K562 (cell line): ENCODE results near the gene MFAP2. TPM values are rescaled to one million over a fixed set of nuclear protein-coding genes. Genes with fewer than 3 reads are reported as not detected.

Source experiments
- ETV1 ChIP-seq: fragments of 450-650 bp; conservative IDR thresholded peaks from 2 replicates; pipeline ENCODE4 v1.6.1; 2016; ENCODE audit warnings: missing genetic modification characterization, control low read depth, low read depth, missing compliant biosample characterization
- LEF1 ChIP-seq: fragments of 450-650 bp; IDR thresholded peaks from 2 replicates; pipeline ENCODE4 v1.6.1; 2016; ENCODE audit warnings: mild to moderate bottlenecking
- PML ChIP-seq: IDR thresholded peaks from 2 replicates; pipeline ENCODE4 v1.6.1; 2012; ENCODE audit warnings: low read length, inconsistent platforms
- POLR2A ChIP-seq: fragments of 450-650 bp; conservative IDR thresholded peaks from 2 replicates; pipeline ENCODE4 v1.6.1; 2016
- RAD51 ChIP-seq: fragments of 450-650 bp; IDR thresholded peaks from 2 replicates; pipeline ENCODE4 v1.7.1; 2016; ENCODE audit warnings: low read depth, mild to moderate bottlenecking, borderline replicate concordance
- RBBP5 ChIP-seq: fragments of 200-600 bp; sonication (generic); IDR thresholded peaks from 2 replicates; pipeline ENCODE4 v1.6.1; 2012; ENCODE audit warnings: borderline replicate concordance, mild to moderate bottlenecking, low read length, control low read depth, inconsistent platforms; ENCODE audit not compliant: insufficient read depth, poor library complexity, severe bottlenecking
- SAFB ChIP-seq: fragments of 200-400 bp; formaldehyde crosslinking; IDR thresholded peaks from 2 replicates; pipeline ENCODE4 v1.6.1; 2017; ENCODE audit warnings: low read depth, low read length, borderline replicate concordance
- SMAD1 ChIP-seq: fragments of 150-350 bp; IDR thresholded peaks from 2 replicates; pipeline ENCODE4 v1.6.1; 2014; ENCODE audit warnings: low read length, low read depth; ENCODE audit not compliant: partially characterized antibody
- ZBTB17 ChIP-seq: fragments of 450-650 bp; formaldehyde crosslinking; IDR thresholded peaks from 2 replicates; pipeline ENCODE4 v1.4.0; 2020; ENCODE audit warnings: mild to moderate bottlenecking
- ZFX ChIP-seq: sonication (generic); formaldehyde crosslinking; IDR thresholded peaks from 2 replicates; pipeline ENCODE4 v1.8.0; 2022; ENCODE audit warnings: mild to moderate bottlenecking, missing genetic modification reagents, moderate library complexity
- polyA plus RNA-seq, 8 experiments: library from polyadenylated mRNA; depleted of rRNA in 4 of 8; stranded (reverse) in 5 of 8; unstranded in 3 of 8; fragments of >200 nt; fragmentation: Nextera tagmentation in 2 of 8; fragmentation: Illumina TruSeq in 1 of 8; extraction: Ambion mirVana in 2 of 8; extraction: Trizol in 1 of 8; gene quantifications; 2 replicates each; pipeline versions ENCODE4 v1.2.1 to v1.2.3, GENCODE V29; 2011 to 2014; ENCODE audit warnings: inconsistent platforms in 1 of 8, missing spikeins in 1 of 8
- total RNA-seq, 7 experiments: library from RNA; depleted of rRNA in 6 of 7; stranded (reverse); fragments of >200 nt in 6 of 7; fragmentation: Illumina TruSeq in 2 of 7; extraction: Trizol in 2 of 7; gene quantifications; 2 replicates each; pipeline versions ENCODE4 v1.2.1 to v1.2.3, GENCODE V29; 2011 to 2021; ENCODE audit warnings: low replicate concordance in 1 of 7
- TF ChIP-seq, protein P1 (sequence below), 3 experiments: IDR thresholded peaks in 2 of 3; conservative IDR thresholded peaks in 1 of 3; 2 replicates each; pipeline ENCODE4 v1.5.1; 2011 to 2012; ENCODE audit warnings: low read length in 3 of 3, mild to moderate bottlenecking in 3 of 3, control low read depth in 2 of 3, improper control_type of control experiment in 1 of 3, inconsistent platforms in 1 of 3, low read depth in 1 of 3, mixed read lengths in 1 of 3, moderate library complexity in 1 of 3; ENCODE audit not compliant: insufficient read depth in 2 of 3
- TF ChIP-seq, protein P2 (sequence below): sonication (generic); formaldehyde crosslinking; IDR thresholded peaks from 2 replicates; pipeline ENCODE4 v1.8.0; 2022; ENCODE audit warnings: missing genetic modification reagents, mild to moderate bottlenecking, moderate library complexity, borderline replicate concordance
- TF ChIP-seq, protein P3 (sequence below): fragments of 250-450 bp; sonication (Bioruptor Pico); IDR thresholded peaks from 2 replicates; pipeline ENCODE4 v1.5.0; 2021; ENCODE audit warnings: mild to moderate bottlenecking, borderline replicate concordance
- TF ChIP-seq, protein P4 (sequence below): sonication (generic); formaldehyde crosslinking; IDR thresholded peaks from 2 replicates; pipeline ENCODE4 v1.4.0; 2020; ENCODE audit warnings: mild to moderate bottlenecking, missing genetic modification reagents
- TF ChIP-seq, protein P5 (sequence below): sonication (generic); formaldehyde crosslinking; IDR thresholded peaks from 2 replicates; pipeline ENCODE4 v1.5.0; 2020; ENCODE audit warnings: missing genetic modification reagents

MFAP2 gene
- total and polyA plus RNA-seq, 9 of the 15 experiments (the other 6 are each of a cell fraction or from before 2014, with no cell fraction given): not detected

DNA sequence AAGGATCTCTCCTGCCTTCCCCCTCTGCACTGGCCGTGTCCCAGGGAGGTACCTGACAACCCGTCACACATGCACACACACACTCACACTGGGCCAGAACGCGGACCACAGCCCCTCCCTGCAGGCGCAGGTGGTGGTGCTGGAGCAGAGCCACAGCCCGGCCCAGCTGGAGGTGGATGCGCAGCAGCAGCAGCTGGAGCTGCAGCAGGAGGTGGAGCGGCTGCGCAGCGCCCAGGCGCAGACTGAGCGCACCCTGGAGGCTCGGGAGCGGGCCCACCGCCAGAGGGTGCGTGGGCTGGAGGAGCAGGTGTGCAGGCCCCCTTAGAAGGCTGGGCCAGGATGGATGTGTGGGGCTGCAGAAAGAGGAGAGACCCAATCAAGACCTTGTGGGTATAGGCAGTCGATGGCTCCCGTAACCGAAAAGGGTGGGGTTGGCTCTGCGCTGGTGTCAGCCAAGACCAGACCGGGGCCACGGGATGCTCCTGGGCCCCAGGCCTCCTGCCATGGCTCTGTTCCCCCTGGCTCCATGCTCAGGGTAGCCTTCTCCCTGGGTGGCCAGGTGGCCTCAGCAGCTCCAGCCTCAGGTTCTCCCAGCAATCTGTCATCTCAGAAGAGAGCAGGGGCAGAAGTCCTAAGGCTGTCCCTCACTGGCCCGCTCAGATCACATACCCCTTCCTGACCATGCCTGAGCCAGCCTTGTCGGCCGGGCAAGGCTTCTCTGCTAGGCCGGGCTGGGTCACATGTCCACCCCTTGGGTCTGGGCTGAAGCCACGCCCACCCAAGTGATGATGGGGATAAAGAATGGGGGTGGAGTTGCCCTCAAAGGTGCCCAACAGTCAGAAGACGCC, 8.9 kb downstream of the MFAP2 start (continued):
- TF ChIP-seq, protein P1, sequence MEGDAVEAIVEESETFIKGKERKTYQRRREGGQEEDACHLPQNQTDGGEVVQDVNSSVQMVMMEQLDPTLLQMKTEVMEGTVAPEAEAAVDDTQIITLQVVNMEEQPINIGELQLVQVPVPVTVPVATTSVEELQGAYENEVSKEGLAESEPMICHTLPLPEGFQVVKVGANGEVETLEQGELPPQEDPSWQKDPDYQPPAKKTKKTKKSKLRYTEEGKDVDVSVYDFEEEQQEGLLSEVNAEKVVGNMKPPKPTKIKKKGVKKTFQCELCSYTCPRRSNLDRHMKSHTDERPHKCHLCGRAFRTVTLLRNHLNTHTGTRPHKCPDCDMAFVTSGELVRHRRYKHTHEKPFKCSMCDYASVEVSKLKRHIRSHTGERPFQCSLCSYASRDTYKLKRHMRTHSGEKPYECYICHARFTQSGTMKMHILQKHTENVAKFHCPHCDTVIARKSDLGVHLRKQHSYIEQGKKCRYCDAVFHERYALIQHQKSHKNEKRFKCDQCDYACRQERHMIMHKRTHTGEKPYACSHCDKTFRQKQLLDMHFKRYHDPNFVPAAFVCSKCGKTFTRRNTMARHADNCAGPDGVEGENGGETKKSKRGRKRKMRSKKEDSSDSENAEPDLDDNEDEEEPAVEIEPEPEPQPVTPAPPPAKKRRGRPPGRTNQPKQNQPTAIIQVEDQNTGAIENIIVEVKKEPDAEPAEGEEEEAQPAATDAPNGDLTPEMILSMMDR (IDR thresholded peaks at IDR 0.05 in 2 of 3, conservative IDR thresholded peaks at IDR 0.05 in 1 of 3; ENCODE audit: insufficient read depth in 2 of 3, low read depth in 1 of 3, low read length in 3 of 3): peak in 2 of 3 experiments; percentile 31 to 37; a peak in 2 of 6 replicates
- TF ChIP-seq ETV1 (no peak), RBBP5 (peak; percentile 20), SAFB (no peak), POLR2A (no peak), SMAD1 (no peak), PML (no peak), LEF1 (no peak), RAD51 (peak; percentile 45; the same call in 1 of the 2 replicates), ZFX (CRISPR knock-in tag) (no peak), ZBTB17 (CRISPR knock-in tag) (no peak)
- TF ChIP-seq, protein P2, sequence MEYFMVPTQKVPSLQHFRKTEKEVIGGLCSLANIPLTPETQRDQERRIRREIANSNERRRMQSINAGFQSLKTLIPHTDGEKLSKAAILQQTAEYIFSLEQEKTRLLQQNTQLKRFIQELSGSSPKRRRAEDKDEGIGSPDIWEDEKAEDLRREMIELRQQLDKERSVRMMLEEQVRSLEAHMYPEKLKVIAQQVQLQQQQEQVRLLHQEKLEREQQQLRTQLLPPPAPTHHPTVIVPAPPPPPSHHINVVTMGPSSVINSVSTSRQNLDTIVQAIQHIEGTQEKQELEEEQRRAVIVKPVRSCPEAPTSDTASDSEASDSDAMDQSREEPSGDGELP (CRISPR knock-in tag): peak; percentile 49; the same call in 1 of the 2 replicates
- TF ChIP-seq, protein P3, sequence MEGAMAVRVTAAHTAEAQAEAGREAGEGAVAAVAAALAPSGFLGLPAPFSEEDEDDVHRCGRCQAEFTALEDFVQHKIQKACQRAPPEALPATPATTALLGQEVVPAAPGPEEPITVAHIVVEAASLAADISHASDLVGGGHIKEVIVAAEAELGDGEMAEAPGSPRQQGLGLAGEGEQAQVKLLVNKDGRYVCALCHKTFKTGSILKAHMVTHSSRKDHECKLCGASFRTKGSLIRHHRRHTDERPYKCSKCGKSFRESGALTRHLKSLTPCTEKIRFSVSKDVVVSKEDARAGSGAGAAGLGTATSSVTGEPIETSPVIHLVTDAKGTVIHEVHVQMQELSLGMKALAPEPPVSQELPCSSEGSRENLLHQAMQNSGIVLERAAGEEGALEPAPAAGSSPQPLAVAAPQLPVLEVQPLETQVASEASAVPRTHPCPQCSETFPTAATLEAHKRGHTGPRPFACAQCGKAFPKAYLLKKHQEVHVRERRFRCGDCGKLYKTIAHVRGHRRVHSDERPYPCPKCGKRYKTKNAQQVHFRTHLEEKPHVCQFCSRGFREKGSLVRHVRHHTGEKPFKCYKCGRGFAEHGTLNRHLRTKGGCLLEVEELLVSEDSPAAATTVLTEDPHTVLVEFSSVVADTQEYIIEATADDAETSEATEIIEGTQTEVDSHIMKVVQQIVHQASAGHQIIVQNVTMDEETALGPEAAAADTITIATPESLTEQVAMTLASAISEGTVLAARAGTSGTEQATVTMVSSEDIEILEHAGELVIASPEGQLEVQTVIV (CRISPR knock-in tag): no peak
- TF ChIP-seq, protein P4, sequence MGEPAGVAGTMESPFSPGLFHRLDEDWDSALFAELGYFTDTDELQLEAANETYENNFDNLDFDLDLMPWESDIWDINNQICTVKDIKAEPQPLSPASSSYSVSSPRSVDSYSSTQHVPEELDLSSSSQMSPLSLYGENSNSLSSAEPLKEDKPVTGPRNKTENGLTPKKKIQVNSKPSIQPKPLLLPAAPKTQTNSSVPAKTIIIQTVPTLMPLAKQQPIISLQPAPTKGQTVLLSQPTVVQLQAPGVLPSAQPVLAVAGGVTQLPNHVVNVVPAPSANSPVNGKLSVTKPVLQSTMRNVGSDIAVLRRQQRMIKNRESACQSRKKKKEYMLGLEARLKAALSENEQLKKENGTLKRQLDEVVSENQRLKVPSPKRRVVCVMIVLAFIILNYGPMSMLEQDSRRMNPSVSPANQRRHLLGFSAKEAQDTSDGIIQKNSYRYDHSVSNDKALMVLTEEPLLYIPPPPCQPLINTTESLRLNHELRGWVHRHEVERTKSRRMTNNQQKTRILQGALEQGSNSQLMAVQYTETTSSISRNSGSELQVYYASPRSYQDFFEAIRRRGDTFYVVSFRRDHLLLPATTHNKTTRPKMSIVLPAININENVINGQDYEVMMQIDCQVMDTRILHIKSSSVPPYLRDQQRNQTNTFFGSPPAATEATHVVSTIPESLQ (CRISPR knock-in tag): no peak
- TF ChIP-seq, protein P5, sequence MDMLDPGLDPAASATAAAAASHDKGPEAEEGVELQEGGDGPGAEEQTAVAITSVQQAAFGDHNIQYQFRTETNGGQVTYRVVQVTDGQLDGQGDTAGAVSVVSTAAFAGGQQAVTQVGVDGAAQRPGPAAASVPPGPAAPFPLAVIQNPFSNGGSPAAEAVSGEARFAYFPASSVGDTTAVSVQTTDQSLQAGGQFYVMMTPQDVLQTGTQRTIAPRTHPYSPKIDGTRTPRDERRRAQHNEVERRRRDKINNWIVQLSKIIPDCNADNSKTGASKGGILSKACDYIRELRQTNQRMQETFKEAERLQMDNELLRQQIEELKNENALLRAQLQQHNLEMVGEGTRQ (CRISPR knock-in tag): peak; percentile 73
